ENCODE measurements around the gene THRB. TPM values are rescaled to one million over a fixed set of nuclear protein-coding genes. Genes with fewer than 3 reads are reported as not detected.

Gene THRB
- total RNA-seq, 1 donor from 2014 or later: 32.8 TPM

GRCh38 chr3:24406900-24407299 is 87.8 kb downstream of the THRB start:
- Histone ChIP-seq H3K36me3 (no peaks in the 10 kb centered on the region), H3K27ac (replicated peaks) (no peak overlapping the region), H3K9me3 (replicated peaks) (peaks cover 8% of the 10 kb centered on the region), H3K4me3 (no peak overlapping the region), H3K4me1 (peaks cover 12% of the 10 kb centered on the region), H3K27me3 (ENCODE audit: low read depth) (no peaks in the 10 kb centered on the region)
- TF ChIP-seq, protein P1, sequence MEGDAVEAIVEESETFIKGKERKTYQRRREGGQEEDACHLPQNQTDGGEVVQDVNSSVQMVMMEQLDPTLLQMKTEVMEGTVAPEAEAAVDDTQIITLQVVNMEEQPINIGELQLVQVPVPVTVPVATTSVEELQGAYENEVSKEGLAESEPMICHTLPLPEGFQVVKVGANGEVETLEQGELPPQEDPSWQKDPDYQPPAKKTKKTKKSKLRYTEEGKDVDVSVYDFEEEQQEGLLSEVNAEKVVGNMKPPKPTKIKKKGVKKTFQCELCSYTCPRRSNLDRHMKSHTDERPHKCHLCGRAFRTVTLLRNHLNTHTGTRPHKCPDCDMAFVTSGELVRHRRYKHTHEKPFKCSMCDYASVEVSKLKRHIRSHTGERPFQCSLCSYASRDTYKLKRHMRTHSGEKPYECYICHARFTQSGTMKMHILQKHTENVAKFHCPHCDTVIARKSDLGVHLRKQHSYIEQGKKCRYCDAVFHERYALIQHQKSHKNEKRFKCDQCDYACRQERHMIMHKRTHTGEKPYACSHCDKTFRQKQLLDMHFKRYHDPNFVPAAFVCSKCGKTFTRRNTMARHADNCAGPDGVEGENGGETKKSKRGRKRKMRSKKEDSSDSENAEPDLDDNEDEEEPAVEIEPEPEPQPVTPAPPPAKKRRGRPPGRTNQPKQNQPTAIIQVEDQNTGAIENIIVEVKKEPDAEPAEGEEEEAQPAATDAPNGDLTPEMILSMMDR (IDR thresholded peaks at IDR 0.05; ENCODE audit: borderline replicate concordance): no peak
- DNase-seq: no peak
- intact Hi-C loops (cut with micrococcal nuclease): no loop called here

- TF ChIP-seq, protein P1 (IDR thresholded peaks at IDR 0.05; ENCODE audit: borderline replicate concordance): no peak
- Histone ChIP-seq H3K27me3 (ENCODE audit: low read depth) (no peaks in the 10 kb centered on the region), H3K4me1 (peaks cover 31% of the 10 kb centered on the region), H3K36me3 (no peaks in the 10 kb centered on the region), H3K9me3 (replicated peaks) (peaks cover 8% of the 10 kb centered on the region), H3K4me3 (no peak overlapping the region), H3K27ac (replicated peaks) (no peak overlapping the region)
- DNase-seq: no peak
- intact Hi-C loops (cut with micrococcal nuclease): no loop called here
Observed at GRCh38 chr3:24405057-24405456, 89.6 kb downstream of the THRB start.

GRCh38 chr3:24401811-24402185 is 92.9 kb downstream of the THRB start:
- TF ChIP-seq, protein P1 (IDR thresholded peaks at IDR 0.05; ENCODE audit: borderline replicate concordance): no peak
- no peaks in the 10 kb centered on the region for H3K27me3 ChIP-seq (ENCODE audit: low read depth)
- H3K4me1 ChIP-seq: peaks cover 30% of the 10 kb centered on the region
- no peaks in the 10 kb centered on the region for H3K36me3 ChIP-seq
- H3K4me3 ChIP-seq: no peak overlapping the region
- H3K9me3 ChIP-seq (replicated peaks): peaks cover 8% of the 10 kb centered on the region
- DNase-seq: no peak
- intact Hi-C loops (cut with micrococcal nuclease): no loop called here
- H3K27ac ChIP-seq (replicated peaks): no peak overlapping the region

- intact Hi-C loops (cut with micrococcal nuclease): no loop called here
- Histone ChIP-seq H3K36me3 (no peaks in the 10 kb centered on the region), H3K4me3 (no peak overlapping the region), H3K4me1 (peaks cover 26% of the 10 kb centered on the region), H3K9me3 (replicated peaks) (peaks cover 8% of the 10 kb centered on the region), H3K27ac (replicated peaks) (peak overlapping the region; percentile 29), H3K27me3 (ENCODE audit: low read depth) (no peaks in the 10 kb centered on the region)
- DNase-seq: no peak
- TF ChIP-seq, protein P1 (IDR thresholded peaks at IDR 0.05; ENCODE audit: borderline replicate concordance): no peak
Observed at GRCh38 chr3:24401090-24401810, 93.4 kb downstream of the THRB start.

DNA sequence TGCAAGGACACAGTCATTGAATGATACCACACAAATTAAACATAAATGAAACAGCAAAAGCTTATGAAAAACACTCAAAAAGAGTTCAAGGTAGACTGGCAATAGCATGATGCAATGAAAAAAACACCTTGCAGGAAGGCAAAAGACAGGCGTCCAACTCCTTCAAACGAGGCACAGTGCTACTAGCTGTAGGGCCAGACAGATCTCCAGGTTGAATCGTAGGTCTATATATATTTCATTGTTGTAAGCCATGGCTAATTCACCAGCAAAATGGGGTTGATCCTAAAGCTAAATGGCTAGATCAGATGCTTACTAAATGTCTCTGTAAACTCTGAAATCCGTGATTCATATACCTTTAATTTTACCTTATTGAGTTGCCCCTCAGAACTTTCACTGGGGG is 94.2 kb downstream of the THRB start:
- Histone ChIP-seq H3K36me3 (no peaks in the 10 kb centered on the region), H3K9me3 (replicated peaks) (peaks cover 8% of the 10 kb centered on the region), H3K27me3 (ENCODE audit: low read depth) (no peaks in the 10 kb centered on the region), H3K4me1 (peaks cover 26% of the 10 kb centered on the region), H3K27ac (replicated peaks) (peak overlapping the region; percentile 29), H3K4me3 (no peak overlapping the region)
- no peak for DNase-seq
- intact Hi-C loops (cut with micrococcal nuclease): no loop called here
- TF ChIP-seq, protein P1 (IDR thresholded peaks at IDR 0.05; ENCODE audit: borderline replicate concordance): no peak
